K562 (cell line): Measurements from ENCODE around the gene SLC22A1.
"Not testable (repeated sequence)": the region's sequence is repeated elsewhere in the genome, so short reads cannot be mapped to it uniquely, and the experiment has no call there.

Experiments
- BHLHE40 ChIP-seq: IDR thresholded peaks from 2 replicates; pipeline ENCODE4 v1.6.1; 2011; ENCODE audit warnings: low read length, improper control_type of control experiment
- CBFA2T3 ChIP-seq: fragments of 450-650 bp; IDR thresholded peaks from 2 replicates; pipeline ENCODE4 v1.6.1; 2017
- CREBBP ChIP-seq: IDR thresholded peaks from one replicate; pipeline ENCODE4 v1.6.1; 2012; ENCODE audit warnings: low read depth, mild to moderate bottlenecking, control low read depth, inconsistent platforms, low read length
- MAZ ChIP-seq, 2 experiments: fragments of 450-650 bp in 1 of 2; sonication (generic) in 1 of 2; formaldehyde crosslinking; IDR thresholded peaks in 1 of 2; conservative IDR thresholded peaks in 1 of 2; 2 replicates each; pipeline versions ENCODE4 v1.4.0 to v1.5.0; 2020; ENCODE audit warnings: mild to moderate bottlenecking in 1 of 2, missing genetic modification reagents in 1 of 2
- ZNF561 ChIP-seq: fragments of 450-650 bp; formaldehyde crosslinking; conservative IDR thresholded peaks from 2 replicates; pipeline ENCODE4 v1.4.0; 2020; ENCODE audit warnings: mild to moderate bottlenecking, moderate library complexity
- TF ChIP-seq, protein P1 (sequence below): fragments of 450-650 bp; IDR thresholded peaks from 2 replicates; pipeline ENCODE4 v1.6.1; 2016
- TF ChIP-seq, protein P2 (sequence below), 3 experiments: IDR thresholded peaks in 2 of 3; conservative IDR thresholded peaks in 1 of 3; 2 replicates each; pipeline ENCODE4 v1.5.1; 2011 to 2012; ENCODE audit warnings: low read length in 3 of 3, mild to moderate bottlenecking in 3 of 3, control low read depth in 2 of 3, improper control_type of control experiment in 1 of 3, inconsistent platforms in 1 of 3, low read depth in 1 of 3, mixed read lengths in 1 of 3, moderate library complexity in 1 of 3; ENCODE audit not compliant: insufficient read depth in 2 of 3
- TF ChIP-seq, protein P3 (sequence below), 2 experiments: fragments of 450-650 bp; formaldehyde crosslinking in 1 of 2; IDR thresholded peaks; 2 replicates each; pipeline versions ENCODE4 v1.4.0 to v1.6.1; 2014 to 2020; ENCODE audit warnings: mild to moderate bottlenecking in 2 of 2, borderline replicate concordance in 1 of 2, low read depth in 1 of 2
- TF ChIP-seq, protein P4 (sequence below): sonication (generic); formaldehyde crosslinking; IDR thresholded peaks from 2 replicates; pipeline ENCODE4 v1.5.0; 2020; ENCODE audit warnings: missing genetic modification reagents
- TF ChIP-seq, protein P5 (sequence below): fragments of 450-650 bp; formaldehyde crosslinking; IDR thresholded peaks from 2 replicates; pipeline ENCODE4 v1.4.0; 2020; ENCODE audit warnings: mild to moderate bottlenecking, moderate library complexity

DNA sequence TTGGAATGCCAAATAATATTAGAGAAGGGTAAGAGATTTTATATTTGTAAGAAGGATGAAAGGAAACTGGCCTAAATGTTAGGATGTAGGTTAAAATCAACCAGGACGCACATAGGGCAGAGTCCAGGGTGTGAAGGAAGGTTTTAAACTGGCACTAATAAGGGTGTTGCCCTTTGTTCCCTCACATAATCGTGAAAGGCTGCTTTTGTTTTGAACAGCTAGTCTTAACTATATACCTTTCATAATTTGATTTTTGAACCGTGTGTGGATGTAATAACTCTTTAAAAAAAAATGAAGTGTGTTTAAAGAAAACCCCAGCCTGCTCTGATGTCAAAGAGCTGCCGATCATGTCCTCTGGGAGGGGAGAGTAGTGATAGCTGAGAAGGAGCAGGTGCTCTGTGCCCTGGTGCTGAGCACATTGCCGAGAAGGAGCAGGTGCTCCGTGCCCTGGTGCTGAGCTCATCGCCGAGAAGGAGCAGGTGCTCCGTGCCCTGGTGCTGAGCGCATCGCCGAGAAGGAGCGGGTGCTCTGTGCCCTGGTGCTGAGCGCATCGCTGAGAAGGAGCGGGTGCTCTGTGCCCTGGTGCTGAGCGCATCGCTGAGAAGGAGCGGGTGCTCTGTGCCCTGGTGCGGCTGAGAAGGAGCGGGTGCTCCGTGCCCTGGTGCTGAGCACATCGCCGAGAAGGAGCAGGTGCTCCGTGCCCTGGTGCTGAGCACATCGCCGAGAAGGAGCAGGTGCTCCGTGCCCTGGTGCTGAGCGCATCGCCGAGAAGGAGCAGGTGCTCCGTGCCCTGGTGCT is 31.0 kb upstream of the SLC22A1 start:
- not testable (repeated sequence) for TF ChIP-seq MAZ (CRISPR knock-in tag; conservative IDR thresholded peaks at IDR 0.05 in 1 of 2, IDR thresholded peaks at IDR 0.05 in 1 of 2); CBFA2T3; ZNF561; BHLHE40; CREBBP
- TF ChIP-seq, protein P1, sequence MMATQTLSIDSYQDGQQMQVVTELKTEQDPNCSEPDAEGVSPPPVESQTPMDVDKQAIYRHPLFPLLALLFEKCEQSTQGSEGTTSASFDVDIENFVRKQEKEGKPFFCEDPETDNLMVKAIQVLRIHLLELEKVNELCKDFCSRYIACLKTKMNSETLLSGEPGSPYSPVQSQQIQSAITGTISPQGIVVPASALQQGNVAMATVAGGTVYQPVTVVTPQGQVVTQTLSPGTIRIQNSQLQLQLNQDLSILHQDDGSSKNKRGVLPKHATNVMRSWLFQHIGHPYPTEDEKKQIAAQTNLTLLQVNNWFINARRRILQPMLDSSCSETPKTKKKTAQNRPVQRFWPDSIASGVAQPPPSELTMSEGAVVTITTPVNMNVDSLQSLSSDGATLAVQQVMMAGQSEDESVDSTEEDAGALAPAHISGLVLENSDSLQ = not testable (repeated sequence)
- TF ChIP-seq, protein P2, sequence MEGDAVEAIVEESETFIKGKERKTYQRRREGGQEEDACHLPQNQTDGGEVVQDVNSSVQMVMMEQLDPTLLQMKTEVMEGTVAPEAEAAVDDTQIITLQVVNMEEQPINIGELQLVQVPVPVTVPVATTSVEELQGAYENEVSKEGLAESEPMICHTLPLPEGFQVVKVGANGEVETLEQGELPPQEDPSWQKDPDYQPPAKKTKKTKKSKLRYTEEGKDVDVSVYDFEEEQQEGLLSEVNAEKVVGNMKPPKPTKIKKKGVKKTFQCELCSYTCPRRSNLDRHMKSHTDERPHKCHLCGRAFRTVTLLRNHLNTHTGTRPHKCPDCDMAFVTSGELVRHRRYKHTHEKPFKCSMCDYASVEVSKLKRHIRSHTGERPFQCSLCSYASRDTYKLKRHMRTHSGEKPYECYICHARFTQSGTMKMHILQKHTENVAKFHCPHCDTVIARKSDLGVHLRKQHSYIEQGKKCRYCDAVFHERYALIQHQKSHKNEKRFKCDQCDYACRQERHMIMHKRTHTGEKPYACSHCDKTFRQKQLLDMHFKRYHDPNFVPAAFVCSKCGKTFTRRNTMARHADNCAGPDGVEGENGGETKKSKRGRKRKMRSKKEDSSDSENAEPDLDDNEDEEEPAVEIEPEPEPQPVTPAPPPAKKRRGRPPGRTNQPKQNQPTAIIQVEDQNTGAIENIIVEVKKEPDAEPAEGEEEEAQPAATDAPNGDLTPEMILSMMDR (IDR thresholded peaks at IDR 0.05 in 2 of 3, conservative IDR thresholded peaks at IDR 0.05 in 1 of 3; ENCODE audit: insufficient read depth in 2 of 3, low read depth in 1 of 3, low read length in 3 of 3) = not testable (repeated sequence)
- TF ChIP-seq, protein P3, sequence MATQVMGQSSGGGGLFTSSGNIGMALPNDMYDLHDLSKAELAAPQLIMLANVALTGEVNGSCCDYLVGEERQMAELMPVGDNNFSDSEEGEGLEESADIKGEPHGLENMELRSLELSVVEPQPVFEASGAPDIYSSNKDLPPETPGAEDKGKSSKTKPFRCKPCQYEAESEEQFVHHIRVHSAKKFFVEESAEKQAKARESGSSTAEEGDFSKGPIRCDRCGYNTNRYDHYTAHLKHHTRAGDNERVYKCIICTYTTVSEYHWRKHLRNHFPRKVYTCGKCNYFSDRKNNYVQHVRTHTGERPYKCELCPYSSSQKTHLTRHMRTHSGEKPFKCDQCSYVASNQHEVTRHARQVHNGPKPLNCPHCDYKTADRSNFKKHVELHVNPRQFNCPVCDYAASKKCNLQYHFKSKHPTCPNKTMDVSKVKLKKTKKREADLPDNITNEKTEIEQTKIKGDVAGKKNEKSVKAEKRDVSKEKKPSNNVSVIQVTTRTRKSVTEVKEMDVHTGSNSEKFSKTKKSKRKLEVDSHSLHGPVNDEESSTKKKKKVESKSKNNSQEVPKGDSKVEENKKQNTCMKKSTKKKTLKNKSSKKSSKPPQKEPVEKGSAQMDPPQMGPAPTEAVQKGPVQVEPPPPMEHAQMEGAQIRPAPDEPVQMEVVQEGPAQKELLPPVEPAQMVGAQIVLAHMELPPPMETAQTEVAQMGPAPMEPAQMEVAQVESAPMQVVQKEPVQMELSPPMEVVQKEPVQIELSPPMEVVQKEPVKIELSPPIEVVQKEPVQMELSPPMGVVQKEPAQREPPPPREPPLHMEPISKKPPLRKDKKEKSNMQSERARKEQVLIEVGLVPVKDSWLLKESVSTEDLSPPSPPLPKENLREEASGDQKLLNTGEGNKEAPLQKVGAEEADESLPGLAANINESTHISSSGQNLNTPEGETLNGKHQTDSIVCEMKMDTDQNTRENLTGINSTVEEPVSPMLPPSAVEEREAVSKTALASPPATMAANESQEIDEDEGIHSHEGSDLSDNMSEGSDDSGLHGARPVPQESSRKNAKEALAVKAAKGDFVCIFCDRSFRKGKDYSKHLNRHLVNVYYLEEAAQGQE (IDR thresholded peaks at IDR 0.05; ENCODE audit: borderline replicate concordance) = not testable (repeated sequence)
- TF ChIP-seq, protein P3 (CRISPR knock-in tag; IDR thresholded peaks at IDR 0.05; ENCODE audit: low read depth) = not testable (repeated sequence)
- TF ChIP-seq, protein P4, sequence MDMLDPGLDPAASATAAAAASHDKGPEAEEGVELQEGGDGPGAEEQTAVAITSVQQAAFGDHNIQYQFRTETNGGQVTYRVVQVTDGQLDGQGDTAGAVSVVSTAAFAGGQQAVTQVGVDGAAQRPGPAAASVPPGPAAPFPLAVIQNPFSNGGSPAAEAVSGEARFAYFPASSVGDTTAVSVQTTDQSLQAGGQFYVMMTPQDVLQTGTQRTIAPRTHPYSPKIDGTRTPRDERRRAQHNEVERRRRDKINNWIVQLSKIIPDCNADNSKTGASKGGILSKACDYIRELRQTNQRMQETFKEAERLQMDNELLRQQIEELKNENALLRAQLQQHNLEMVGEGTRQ (CRISPR knock-in tag) = not testable (repeated sequence)
- TF ChIP-seq, protein P5, sequence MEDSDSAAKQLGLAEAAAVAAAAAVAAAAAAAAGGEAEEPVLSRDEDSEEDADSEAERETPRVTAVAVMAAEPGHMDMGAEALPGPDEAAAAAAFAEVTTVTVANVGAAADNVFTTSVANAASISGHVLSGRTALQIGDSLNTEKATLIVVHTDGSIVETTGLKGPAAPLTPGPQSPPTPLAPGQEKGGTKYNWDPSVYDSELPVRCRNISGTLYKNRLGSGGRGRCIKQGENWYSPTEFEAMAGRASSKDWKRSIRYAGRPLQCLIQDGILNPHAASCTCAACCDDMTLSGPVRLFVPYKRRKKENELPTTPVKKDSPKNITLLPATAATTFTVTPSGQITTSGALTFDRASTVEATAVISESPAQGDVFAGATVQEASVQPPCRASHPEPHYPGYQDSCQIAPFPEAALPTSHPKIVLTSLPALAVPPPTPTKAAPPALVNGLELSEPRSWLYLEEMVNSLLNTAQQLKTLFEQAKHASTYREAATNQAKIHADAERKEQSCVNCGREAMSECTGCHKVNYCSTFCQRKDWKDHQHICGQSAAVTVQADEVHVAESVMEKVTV (CRISPR knock-in tag) = not testable (repeated sequence)
